HL-60 (cell line): ENCODE data around the gene KLHL42.

ENCODE experiments used
- DNase-seq, 2 experiments: peaks; one replicate each; pipeline ENCODE4 v3.0.0-alpha.2; 2010 to 2020; ENCODE audit warnings: low read depth in 1 of 2, low spot score in 1 of 2
- H3K27ac ChIP-seq: fragments of 250-450 bp; sonication (Bioruptor Pico); replicated peaks from 2 replicates; pipeline ENCODE4 v1.5.1; 2020; ENCODE audit warnings: mild to moderate bottlenecking, moderate library complexity
- H3K27me3 ChIP-seq: fragments of 250-450 bp; sonication (Bioruptor Pico); 2 replicates; pipeline ENCODE4 v1.5.1; 2021; ENCODE audit warnings: mild to moderate bottlenecking, moderate library complexity; ENCODE audit not compliant: insufficient read depth, poor library complexity, severe bottlenecking
- H3K4me3 ChIP-seq: replicated peaks from 2 replicates; pipeline ENCODE4 v1.5.1; 2011; ENCODE audit warnings: mild to moderate bottlenecking, control low read depth, low read length; ENCODE audit not compliant: insufficient read depth
- GABPA ChIP-seq: IDR thresholded peaks from 2 replicates; pipeline ENCODE4 v1.6.1; 2012; ENCODE audit warnings: low read depth
- POLR2AphosphoS5 ChIP-seq: IDR thresholded peaks from 2 replicates; pipeline ENCODE4 v1.6.1; 2012; ENCODE audit warnings: low read depth
- SPI1 ChIP-seq: IDR thresholded peaks from 2 replicates; pipeline ENCODE4 v1.6.1; 2012; ENCODE audit warnings: low read depth, mild to moderate bottlenecking, borderline replicate concordance
- TF ChIP-seq, protein P1 (sequence below): IDR thresholded peaks from one replicate; pipeline ENCODE4 v1.5.1; 2011; ENCODE audit warnings: low read length, control low read depth, inconsistent platforms; ENCODE audit not compliant: insufficient read depth
- TF ChIP-seq, protein P2 (sequence below): IDR thresholded peaks from 2 replicates; pipeline ENCODE4 v1.6.1; 2012; ENCODE audit warnings: low read depth; ENCODE audit not compliant: insufficient replicate concordance

The KLHL42 gene

DNA sequence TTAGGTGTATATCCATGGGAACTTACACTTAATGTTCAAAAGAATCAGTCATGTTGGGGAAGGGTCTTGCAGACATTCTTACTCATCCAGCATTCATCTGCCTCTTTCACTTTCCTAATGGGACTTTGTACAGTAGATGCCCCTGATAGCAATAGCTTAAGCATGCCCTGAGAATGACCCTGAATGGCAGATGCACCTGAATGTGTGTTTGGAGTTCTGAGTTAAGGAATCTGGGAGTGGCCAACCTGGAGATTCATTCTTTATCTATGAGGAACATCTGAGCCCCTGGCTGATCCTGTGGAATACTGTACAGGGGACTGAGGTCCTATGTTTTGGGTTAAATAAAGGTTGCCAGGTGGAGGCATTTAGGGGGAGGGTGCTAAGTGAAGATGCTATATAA lies 71.3 kb downstream of the KLHL42 start:
- Histone ChIP-seq H3K4me3 (no peak overlapping the region), H3K27me3 (no peaks in the 10 kb centered on the region)
- no peak for DNase-seq

DNA sequence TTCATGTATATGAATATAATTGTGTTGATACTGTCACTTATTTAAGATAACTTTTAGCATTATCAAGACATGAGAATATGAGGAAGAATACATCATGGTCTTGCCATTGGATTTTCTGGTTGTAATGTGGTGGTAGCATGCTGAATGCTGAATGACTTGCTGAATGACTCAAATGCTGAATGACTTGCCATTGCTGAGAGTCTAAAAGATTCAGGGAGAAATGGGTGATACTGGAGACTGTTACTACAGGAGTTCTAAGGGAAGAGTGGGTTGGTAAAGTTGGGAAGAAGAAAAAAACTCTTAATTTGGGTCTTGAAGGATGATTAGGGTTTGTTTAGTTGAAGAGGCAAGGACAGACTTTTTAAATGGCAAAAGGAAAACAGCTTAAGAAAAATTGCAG lies 72.1 kb downstream of the KLHL42 start:
- DNase-seq, result no peak
- Histone ChIP-seq H3K27me3 (no peaks in the 10 kb centered on the region), H3K4me3 (no peak overlapping the region), H3K27ac (no peak overlapping the region)
- TF ChIP-seq, protein P1, sequence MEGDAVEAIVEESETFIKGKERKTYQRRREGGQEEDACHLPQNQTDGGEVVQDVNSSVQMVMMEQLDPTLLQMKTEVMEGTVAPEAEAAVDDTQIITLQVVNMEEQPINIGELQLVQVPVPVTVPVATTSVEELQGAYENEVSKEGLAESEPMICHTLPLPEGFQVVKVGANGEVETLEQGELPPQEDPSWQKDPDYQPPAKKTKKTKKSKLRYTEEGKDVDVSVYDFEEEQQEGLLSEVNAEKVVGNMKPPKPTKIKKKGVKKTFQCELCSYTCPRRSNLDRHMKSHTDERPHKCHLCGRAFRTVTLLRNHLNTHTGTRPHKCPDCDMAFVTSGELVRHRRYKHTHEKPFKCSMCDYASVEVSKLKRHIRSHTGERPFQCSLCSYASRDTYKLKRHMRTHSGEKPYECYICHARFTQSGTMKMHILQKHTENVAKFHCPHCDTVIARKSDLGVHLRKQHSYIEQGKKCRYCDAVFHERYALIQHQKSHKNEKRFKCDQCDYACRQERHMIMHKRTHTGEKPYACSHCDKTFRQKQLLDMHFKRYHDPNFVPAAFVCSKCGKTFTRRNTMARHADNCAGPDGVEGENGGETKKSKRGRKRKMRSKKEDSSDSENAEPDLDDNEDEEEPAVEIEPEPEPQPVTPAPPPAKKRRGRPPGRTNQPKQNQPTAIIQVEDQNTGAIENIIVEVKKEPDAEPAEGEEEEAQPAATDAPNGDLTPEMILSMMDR, result no peak
- TF ChIP-seq GABPA (no peak), SPI1 (no peak), POLR2AphosphoS5 (no peak)
- TF ChIP-seq, protein P2, sequence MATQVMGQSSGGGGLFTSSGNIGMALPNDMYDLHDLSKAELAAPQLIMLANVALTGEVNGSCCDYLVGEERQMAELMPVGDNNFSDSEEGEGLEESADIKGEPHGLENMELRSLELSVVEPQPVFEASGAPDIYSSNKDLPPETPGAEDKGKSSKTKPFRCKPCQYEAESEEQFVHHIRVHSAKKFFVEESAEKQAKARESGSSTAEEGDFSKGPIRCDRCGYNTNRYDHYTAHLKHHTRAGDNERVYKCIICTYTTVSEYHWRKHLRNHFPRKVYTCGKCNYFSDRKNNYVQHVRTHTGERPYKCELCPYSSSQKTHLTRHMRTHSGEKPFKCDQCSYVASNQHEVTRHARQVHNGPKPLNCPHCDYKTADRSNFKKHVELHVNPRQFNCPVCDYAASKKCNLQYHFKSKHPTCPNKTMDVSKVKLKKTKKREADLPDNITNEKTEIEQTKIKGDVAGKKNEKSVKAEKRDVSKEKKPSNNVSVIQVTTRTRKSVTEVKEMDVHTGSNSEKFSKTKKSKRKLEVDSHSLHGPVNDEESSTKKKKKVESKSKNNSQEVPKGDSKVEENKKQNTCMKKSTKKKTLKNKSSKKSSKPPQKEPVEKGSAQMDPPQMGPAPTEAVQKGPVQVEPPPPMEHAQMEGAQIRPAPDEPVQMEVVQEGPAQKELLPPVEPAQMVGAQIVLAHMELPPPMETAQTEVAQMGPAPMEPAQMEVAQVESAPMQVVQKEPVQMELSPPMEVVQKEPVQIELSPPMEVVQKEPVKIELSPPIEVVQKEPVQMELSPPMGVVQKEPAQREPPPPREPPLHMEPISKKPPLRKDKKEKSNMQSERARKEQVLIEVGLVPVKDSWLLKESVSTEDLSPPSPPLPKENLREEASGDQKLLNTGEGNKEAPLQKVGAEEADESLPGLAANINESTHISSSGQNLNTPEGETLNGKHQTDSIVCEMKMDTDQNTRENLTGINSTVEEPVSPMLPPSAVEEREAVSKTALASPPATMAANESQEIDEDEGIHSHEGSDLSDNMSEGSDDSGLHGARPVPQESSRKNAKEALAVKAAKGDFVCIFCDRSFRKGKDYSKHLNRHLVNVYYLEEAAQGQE, result no peak

More for the DNA sequence above, 71.3 kb downstream of the KLHL42 start:
- TF ChIP-seq GABPA (no peak), SPI1 (no peak), POLR2AphosphoS5 (no peak)
- TF ChIP-seq, protein P2, result no peak
- TF ChIP-seq, protein P1, result no peak
- no peak overlapping the region for H3K27ac ChIP-seq
